AG04449 (cell line): ENCODE measurements around the gene SAMD11.
"Not testable (repeated sequence)": the region's sequence is repeated elsewhere in the genome, so short reads cannot be mapped to it uniquely, and the experiment has no call there.

Experiments
- CTCF ChIA-PET: fragments of 350-600 bp; formaldehyde crosslinking; extraction: SDS; loops from one replicate; lab custom pipeline; 2021; ENCODE audit warnings: antibody characterized with exemption; lab: Yijun Ruan, JAX
- POLR2A ChIA-PET: fragments of 400-600, 350-600 bp; formaldehyde crosslinking; extraction: SDS; loops from one replicate; lab custom pipeline; 2020; ENCODE audit warnings: antibody characterized with exemption, inconsistent platforms; lab: Yijun Ruan, JAX
- DNase-seq: peaks from one replicate; pipeline ENCODE4 v3.0.0-alpha.2; 2010; ENCODE audit warnings: low read depth, low spot score
- H3K4me3 ChIP-seq: 2 replicates; pipeline ENCODE4 v1.5.1; 2011; ENCODE audit warnings: low read depth, mild to moderate bottlenecking, control low read depth, low read length
- CTCF ChIP-seq: IDR thresholded peaks from one replicate; pipeline ENCODE4 v1.5.1; 2011; ENCODE audit warnings: mild to moderate bottlenecking, moderate library complexity, low read length, control low read depth, inconsistent platforms; ENCODE audit not compliant: insufficient read depth; ENCODE audit errors: missing control alignments

The SAMD11 gene

GRCh38 chr1:923131-923990, at the start of gene SAMD11:
Gene SAMD11, plus strand, starts transcription at chr1:923923. Its CDS starts 509 bp downstream, at chr1:924432.
- peak within 1 kb of the TSS; percentile 59 for H3K4me3 ChIP-seq
- TF ChIP-seq CTCF: no peak
- ChIA-PET POLR2A (no interaction called here), CTCF (interaction anchor here (1.4 to 2.2 kb wide), 3 partner anchors 9 to 53 kb away, joined by 3 to 11 read pairs (median 4); no protein-coding TSS in a partner anchor)
- peak; percentile 17 for DNase-seq

- CTCF ChIA-PET, POLR2A ChIA-PET, DNase-seq, H3K4me3 ChIP-seq: not testable (repeated sequence)
Observed at GRCh38 chr1:876428-877208, 47.1 kb upstream of the SAMD11 start.

- CTCF ChIA-PET, H3K4me3 ChIP-seq, POLR2A ChIA-PET, DNase-seq: not testable (repeated sequence)
Observed at GRCh38 chr1:877209-877986, 46.3 kb upstream of the SAMD11 start.

- DNase-seq, POLR2A ChIA-PET, H3K4me3 ChIP-seq: not testable (repeated sequence)
- CTCF ChIA-PET: interaction anchor here (2.0 kb wide), 1 partner anchor 24 kb away, joined by 6 read pairs; no protein-coding TSS in a partner anchor
Observed at GRCh38 chr1:880511-880910, 43.2 kb upstream of the SAMD11 start.

- POLR2A ChIA-PET, H3K4me3 ChIP-seq, DNase-seq: not testable (repeated sequence)
- CTCF ChIA-PET: interaction anchor here (2.0 kb wide), 1 partner anchor 24 kb away, joined by 6 read pairs; no protein-coding TSS in a partner anchor
Observed at GRCh38 chr1:880915-881314, 42.8 kb upstream of the SAMD11 start.

- ChIA-PET POLR2A (no interaction called here), CTCF (interaction anchor here (1.7 kb wide), 1 partner anchor 19 kb away, joined by 9 read pairs; no protein-coding TSS in a partner anchor)
- DNase-seq: no peak
- no peak overlapping the region for H3K4me3 ChIP-seq
- no peak for TF ChIP-seq CTCF
Observed at GRCh38 chr1:886311-886710, 37.4 kb upstream of the SAMD11 start.

GRCh38 chr1:886760-887159, 37.0 kb upstream of the SAMD11 start:
- POLR2A ChIA-PET: no interaction called here
- TF ChIP-seq CTCF: no peak
- CTCF ChIA-PET: interaction anchor here (1.8 kb wide), 1 partner anchor 17 kb away, joined by 7 read pairs; no protein-coding TSS in a partner anchor
- no peak for DNase-seq
- no peak overlapping the region for H3K4me3 ChIP-seq

- POLR2A ChIA-PET: no interaction called here
- no peak for DNase-seq
- no peak for TF ChIP-seq CTCF
- no peak overlapping the region for H3K4me3 ChIP-seq
- CTCF ChIA-PET: interaction anchor here (1.8 kb wide), 1 partner anchor 19 kb away, joined by 7 read pairs; no protein-coding TSS in a partner anchor
Observed at GRCh38 chr1:888297-888696, 35.4 kb upstream of the SAMD11 start.

- CTCF ChIA-PET: interaction anchor here (4.8 kb wide), 1 partner anchor 15 kb away, joined by 25 read pairs; no protein-coding TSS in a partner anchor
- H3K4me3 ChIP-seq, DNase-seq, POLR2A ChIA-PET: not testable (repeated sequence)
Observed at GRCh38 chr1:889774-890173, 33.9 kb upstream of the SAMD11 start.

GRCh38 chr1:890234-890633, 33.5 kb upstream of the SAMD11 start:
- H3K4me3 ChIP-seq, DNase-seq, POLR2A ChIA-PET: not testable (repeated sequence)
- CTCF ChIA-PET: interaction anchor here (4.8 kb wide), 1 partner anchor 15 kb away, joined by 25 read pairs; no protein-coding TSS in a partner anchor
